ENCODE measurements around the gene IL17B. TPM values are rescaled to one million over a fixed set of nuclear protein-coding genes. Genes with fewer than 3 reads are reported as not detected.

Gene IL17B
- total and polyA plus RNA-seq, 2 of the 13 experiments (the other 11 are each of a cell fraction or from before 2014, with no cell fraction given), result 0.29 to 2.6 TPM

- TF ChIP-seq PRDM4 (CRISPR knock-in tag; IDR thresholded peaks at IDR 0.05; ENCODE audit: borderline replicate concordance) (no peak), ZBED4 (CRISPR knock-in tag; IDR thresholded peaks at IDR 0.05; ENCODE audit: borderline replicate concordance) (no peak), FOXC1 (CRISPR knock-in tag; IDR thresholded peaks at IDR 0.05; ENCODE audit: borderline replicate concordance) (no peak), HDAC6 (IDR thresholded peaks at IDR 0.05; ENCODE audit: low read depth, low read length) (no peak), HMGXB4 (CRISPR knock-in tag; IDR thresholded peaks at IDR 0.05; ENCODE audit: borderline replicate concordance in 1 of 2, low read depth in 1 of 2) (peak in 1 of 2 experiments; percentile 18; a peak in 1 of 4 replicates), ZNF431 (CRISPR knock-in tag; IDR thresholded peaks at IDR 0.05; ENCODE audit: borderline replicate concordance, low read depth) (no peak), ZNF839 (CRISPR knock-in tag; IDR thresholded peaks at IDR 0.05; ENCODE audit: borderline replicate concordance) (no peak), IRF1 (CRISPR knock-in tag; IDR thresholded peaks at IDR 0.05; ENCODE audit: low read depth) (0 out of 2 replicates have a peak, but pooled peaks have one; percentile 26), RAD51 (IDR thresholded peaks at IDR 0.05; ENCODE audit: borderline replicate concordance) (no peak), ZNF770 (CRISPR knock-in tag; IDR thresholded peaks at IDR 0.05) (no peak), POLR2A (IDR thresholded peaks at IDR 0.05; ENCODE audit: insufficient read depth in 1 of 2, low read depth in 2 of 2, low read length in 2 of 2) (0 out of 4 replicates have a peak, but pooled peaks of 1 of the 2 experiments have one; percentile 44), ZMYM3 (CRISPR knock-in tag; IDR thresholded peaks at IDR 0.05) (peak; percentile 10), ZNF18 (CRISPR knock-in tag; IDR thresholded peaks at IDR 0.05; ENCODE audit: insufficient replicate concordance) (peak; percentile 6), ZNF501 (CRISPR knock-in tag; IDR thresholded peaks at IDR 0.05) (0 out of 2 replicates have a peak, but pooled peaks have one; percentile 16)
Observed at GRCh38 chr5:149423049-149423793, 44.1 kb upstream of the IL17B start (continued).
